Mucosa of rectum (tissue), 2 donors: ENCODE results near the gene SORCS2.

Source experiments
- H3K27ac ChIP-seq, 2 donors: one replicate each; pipeline ENCODE4 v1.7.0; 2013; ENCODE audit warnings: inconsistent platforms in 2 of 2, low read depth in 2 of 2, low read length in 2 of 2
- H3K27me3 ChIP-seq, 2 donors: one replicate each; pipeline ENCODE4 v1.7.0; 2013; ENCODE audit warnings: low read length in 2 of 2; ENCODE audit not compliant: control insufficient read depth in 2 of 2, insufficient read depth in 2 of 2
- H3K36me3 ChIP-seq, 2 donors: one replicate each; pipeline ENCODE4 v1.7.0; 2013; ENCODE audit warnings: low read length in 2 of 2; ENCODE audit not compliant: control insufficient read depth in 2 of 2, insufficient read depth in 2 of 2
- H3K4me1 ChIP-seq, 2 donors: one replicate each; pipeline ENCODE4 v1.7.0; 2013; ENCODE audit warnings: low read length in 2 of 2, mild to moderate bottlenecking in 1 of 2; ENCODE audit not compliant: control insufficient read depth in 2 of 2, insufficient read depth in 2 of 2
- H3K4me3 ChIP-seq, 2 donors: one replicate each; pipeline ENCODE4 v1.7.0; 2013; ENCODE audit warnings: low read length in 2 of 2
- H3K9ac ChIP-seq, 2 donors: one replicate each; pipeline ENCODE4 v1.7.0; 2013; ENCODE audit warnings: low read length in 2 of 2, low read depth in 1 of 2, mild to moderate bottlenecking in 1 of 2
- H3K9me3 ChIP-seq, 2 donors: one replicate each; pipeline ENCODE4 v1.7.0; 2013; ENCODE audit warnings: low read length in 2 of 2; ENCODE audit not compliant: control insufficient read depth in 2 of 2
- donor health status: healthy.
- donor health status: Normal muscosa, but diverticular disease.

Gene SORCS2

GRCh38 chr4:7328913-7329638 is 136.7 kb downstream of the SORCS2 start:
- Histone ChIP-seq H3K27me3 (peaks cover 0 to 3% of the 10 kb centered on the region in 2 donors), H3K36me3 (no peaks in the 10 kb centered on the region), H3K27ac (no peak overlapping the region), H3K9ac (no peak overlapping the region), H3K9me3 (no peaks in the 10 kb centered on the region), H3K4me1 (peaks cover 0 to 3% of the 10 kb centered on the region in 2 donors), H3K4me3 (no peak overlapping the region)

DNA sequence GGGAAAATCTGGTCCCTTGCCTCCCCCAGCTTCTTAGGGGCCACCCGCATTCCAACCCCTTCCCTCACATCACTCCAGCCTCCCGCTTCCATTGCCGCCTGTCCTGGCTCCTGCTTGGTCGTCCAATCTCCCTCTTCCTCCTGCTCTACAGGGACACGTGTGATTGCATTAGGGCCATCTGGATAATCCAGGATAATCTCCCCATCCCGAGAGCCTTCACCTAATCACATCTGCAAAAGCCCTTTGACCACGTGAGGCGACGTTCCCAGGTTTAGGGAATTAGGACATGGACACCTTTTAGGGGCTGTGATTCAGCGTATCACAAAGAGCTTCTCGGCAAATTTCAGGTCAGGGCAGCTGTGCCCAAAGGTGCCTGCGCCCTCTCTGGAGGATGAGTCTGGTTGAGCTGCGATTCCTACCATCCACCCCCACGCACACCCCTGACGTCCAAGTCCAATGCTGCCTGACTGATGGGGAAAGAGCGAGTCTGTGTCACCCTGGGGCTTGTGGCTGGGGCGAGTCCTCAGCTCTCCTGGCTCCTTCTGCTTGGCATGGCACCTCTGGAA is 137.8 kb downstream of the SORCS2 start:
- H3K4me3 ChIP-seq: no peak overlapping the region
- no peak overlapping the region for H3K27ac ChIP-seq
- no peak overlapping the region for H3K9ac ChIP-seq
- H3K36me3 ChIP-seq: no peaks in the 10 kb centered on the region
- H3K9me3 ChIP-seq: no peaks in the 10 kb centered on the region
- H3K27me3 ChIP-seq: peaks cover 0 to 3% of the 10 kb centered on the region in 2 donors
- H3K4me1 ChIP-seq: peaks cover 0 to 3% of the 10 kb centered on the region in 2 donors

GRCh38 chr4:7330811-7331681 is 138.7 kb downstream of the SORCS2 start:
- Histone ChIP-seq H3K4me1 (peaks cover 0 to 3% of the 10 kb centered on the region in 2 donors), H3K36me3 (no peaks in the 10 kb centered on the region)

DNA sequence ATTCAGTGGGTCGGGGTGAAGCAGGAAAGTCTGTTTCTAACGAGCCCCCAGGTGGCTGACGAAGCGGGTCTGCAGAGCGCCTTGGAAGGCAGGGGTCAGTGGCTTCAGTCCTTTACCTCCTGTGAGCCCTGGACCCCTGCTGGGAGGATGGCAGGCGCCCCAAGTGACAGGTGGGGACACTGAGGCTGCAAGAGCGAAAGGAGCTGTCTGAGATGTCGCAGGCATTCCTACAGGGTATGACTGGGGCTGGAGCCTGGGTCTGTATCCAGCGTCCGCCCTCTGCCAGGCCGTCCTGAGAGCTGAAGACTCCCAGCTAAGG is 139.3 kb downstream of the SORCS2 start:
- no peak overlapping the region for H3K27ac ChIP-seq

More at GRCh38 chr4:7330811-7331681, 138.7 kb downstream of the SORCS2 start:
- no peak overlapping the region for H3K9ac ChIP-seq
- no peak overlapping the region for H3K27ac ChIP-seq
- peaks cover 0 to under 1% of the 10 kb centered on the region in 2 donors for H3K27me3 ChIP-seq
- no peaks in the 10 kb centered on the region for H3K9me3 ChIP-seq
- H3K4me3 ChIP-seq: no peak overlapping the region

GRCh38 chr4:7332216-7333023 is 140.1 kb downstream of the SORCS2 start:
- no peaks in the 10 kb centered on the region for H3K36me3 ChIP-seq
- H3K9ac ChIP-seq: no peak overlapping the region
- H3K27me3 ChIP-seq: no peaks in the 10 kb centered on the region
- H3K27ac ChIP-seq: no peak overlapping the region
- no peak overlapping the region for H3K4me3 ChIP-seq
- no peaks in the 10 kb centered on the region for H3K9me3 ChIP-seq
- H3K4me1 ChIP-seq: peaks cover 0 to 3% of the 10 kb centered on the region in 2 donors

More for the DNA sequence above, 139.3 kb downstream of the SORCS2 start:
- Histone ChIP-seq H3K27me3 (no peaks in the 10 kb centered on the region), H3K4me1 (peaks cover 0 to 3% of the 10 kb centered on the region in 2 donors), H3K4me3 (no peak overlapping the region), H3K9me3 (no peaks in the 10 kb centered on the region), H3K36me3 (no peaks in the 10 kb centered on the region), H3K9ac (no peak overlapping the region)

GRCh38 chr4:7333024-7333780 is 140.9 kb downstream of the SORCS2 start:
- no peak overlapping the region for H3K4me3 ChIP-seq
- H3K9me3 ChIP-seq: no peaks in the 10 kb centered on the region
- H3K36me3 ChIP-seq: no peaks in the 10 kb centered on the region
- H3K4me1 ChIP-seq: peaks cover 0 to 3% of the 10 kb centered on the region in 2 donors
- no peak overlapping the region for H3K9ac ChIP-seq
- no peak overlapping the region for H3K27ac ChIP-seq
- H3K27me3 ChIP-seq: no peaks in the 10 kb centered on the region

- Histone ChIP-seq H3K4me1 (peaks cover 0 to 3% of the 10 kb centered on the region in 2 donors), H3K4me3 (no peak overlapping the region), H3K27me3 (no peaks in the 10 kb centered on the region), H3K36me3 (no peaks in the 10 kb centered on the region), H3K27ac (no peak overlapping the region), H3K9ac (no peak overlapping the region), H3K9me3 (no peaks in the 10 kb centered on the region)
Measured at GRCh38 chr4:7333801-7334421, 141.6 kb downstream of the SORCS2 start.

- no peaks in the 10 kb centered on the region for H3K9me3 ChIP-seq
- no peak overlapping the region for H3K4me3 ChIP-seq
- H3K4me1 ChIP-seq: peaks cover 0 to 3% of the 10 kb centered on the region in 2 donors
- no peaks in the 10 kb centered on the region for H3K27me3 ChIP-seq
- H3K36me3 ChIP-seq: no peaks in the 10 kb centered on the region
- H3K27ac ChIP-seq: no peak overlapping the region
- no peak overlapping the region for H3K9ac ChIP-seq
Measured at GRCh38 chr4:7334521-7335275, 142.4 kb downstream of the SORCS2 start.
